ENCODE data around the gene APLF. TPM values are rescaled to one million over a fixed set of nuclear protein-coding genes. Genes with fewer than 3 reads are reported as not detected.
"Not testable (repeated sequence)": the region's sequence is repeated elsewhere in the genome, so short reads cannot be mapped to it uniquely, and the experiment has no call there.

APLF gene
- total RNA-seq, 8 experiments from 2014 or later, result 1.8 to 3.9 (median 3.0) TPM

DNA sequence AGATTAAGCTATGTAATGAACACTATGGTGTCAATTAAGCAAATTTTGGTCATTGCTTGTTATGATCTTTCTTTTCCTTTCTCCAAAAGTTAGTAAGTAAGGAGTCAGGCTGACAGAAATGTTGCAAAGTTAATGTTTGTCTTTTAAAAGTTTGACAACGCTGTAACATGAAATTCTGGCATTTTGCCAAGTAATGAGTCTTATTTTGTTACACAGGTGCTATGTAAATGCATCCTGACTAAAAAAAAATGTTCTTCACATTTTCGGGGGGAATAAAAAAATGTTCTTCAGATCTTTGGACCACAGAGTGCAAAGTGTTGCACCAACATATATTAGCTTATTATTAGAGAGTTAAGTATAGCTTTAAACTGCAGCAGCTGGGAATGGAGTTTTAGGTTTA lies 121.2 kb downstream of the APLF start:
- in situ Hi-C loops (cut with MboI; ENCODE audit: low pct_unique_long_range_greater_than_20kb in 2 of 9, low sequenced_read_pairs in 9 of 9, unreplicated experiment in 9 of 9), result loop anchor here in 3 of 9 experiments (25.0 kb wide), 1 partner anchor 101 kb away; no protein-coding TSS in a partner anchor
- Histone ChIP-seq H3K27ac (no peak overlapping the region), H3K4me1 (replicated peaks in 1 of 2) (no peaks in the 10 kb centered on the region), H3K4me3 (no peak overlapping the region)
- WGBS, 10 experiments, result 74 to 100% (median 93%) methylated on average over 1 to 2 of the region's 2 CpGs
- no peak for ATAC-seq (replicated peaks in 6 of 8)

DNA sequence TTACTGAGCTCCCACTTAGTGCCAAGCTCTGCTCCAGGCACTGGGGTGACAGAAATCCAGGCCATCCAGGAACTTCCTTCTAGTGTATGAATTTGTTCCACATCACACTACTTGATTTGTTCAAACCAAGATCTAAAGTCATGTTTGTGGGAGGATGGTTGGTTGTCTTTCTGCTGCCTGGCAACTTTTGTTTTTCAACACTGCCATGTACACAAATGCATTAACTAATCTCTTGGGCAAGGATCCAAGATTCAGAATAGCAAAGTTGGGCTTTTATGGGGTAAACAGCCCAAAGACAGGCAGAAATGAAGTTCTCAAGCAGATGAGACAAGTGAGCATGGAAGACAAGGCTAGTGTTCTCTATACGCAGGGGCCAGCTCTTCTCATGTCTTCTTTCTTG lies 122.6 kb downstream of the APLF start:
- no peak overlapping the region for H3K4me3 ChIP-seq
- ATAC-seq (replicated peaks in 6 of 8), result peak in 5 of 8 experiments; percentile 19 to 61 (median 32)
- 83 to 100% (median 100%) methylated on average over 1 of the region's 1 CpG; no CpG with 5 or more reads in 5 of the 10 experiments for WGBS, 10 experiments
- H3K27ac ChIP-seq, result no peak overlapping the region
- H3K4me1 ChIP-seq (replicated peaks in 1 of 2), result no peaks in the 10 kb centered on the region
- in situ Hi-C loops (cut with MboI; ENCODE audit: low pct_unique_long_range_greater_than_20kb in 2 of 9, low sequenced_read_pairs in 9 of 9, unreplicated experiment in 9 of 9), result loop anchor here in 3 of 9 experiments (25.0 kb wide), 1 partner anchor 103 kb away; no protein-coding TSS in a partner anchor

DNA sequence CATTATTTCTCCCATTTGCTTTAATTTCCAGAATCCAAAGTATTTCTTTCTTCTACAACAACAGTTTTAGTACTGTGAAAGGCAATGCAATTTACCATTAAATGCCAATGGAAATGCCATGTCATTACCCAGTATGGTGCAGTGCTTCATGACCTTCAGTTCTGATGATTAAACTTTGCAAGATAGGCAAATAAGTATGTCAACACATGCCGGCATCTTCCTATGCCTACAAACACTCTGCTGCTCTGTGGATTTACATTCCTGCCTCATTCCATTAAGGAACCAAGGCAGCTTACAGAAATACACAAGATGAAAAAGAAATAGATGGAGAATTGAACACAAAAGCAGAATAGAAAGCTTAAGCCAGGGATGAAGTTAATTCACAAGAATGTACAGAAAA lies 123.3 kb downstream of the APLF start:
- WGBS, 10 experiments, result 60 to 100% (median 100%) methylated on average over 1 of the region's 1 CpG; no CpG with 5 or more reads in 3 of the 10 experiments
- H3K4me3 ChIP-seq, result no peak overlapping the region
- no peak overlapping the region for H3K27ac ChIP-seq
- peak in 3 of 8 experiments; percentile 28 to 89 (median 55) for ATAC-seq (replicated peaks in 6 of 8)
- in situ Hi-C loops (cut with MboI; ENCODE audit: low pct_unique_long_range_greater_than_20kb in 2 of 9, low sequenced_read_pairs in 9 of 9, unreplicated experiment in 9 of 9), result loop anchor here in 3 of 9 experiments (25.0 kb wide), 1 partner anchor 103 kb away; no protein-coding TSS in a partner anchor
- no peaks in the 10 kb centered on the region for H3K4me1 ChIP-seq (replicated peaks in 1 of 2)

DNA sequence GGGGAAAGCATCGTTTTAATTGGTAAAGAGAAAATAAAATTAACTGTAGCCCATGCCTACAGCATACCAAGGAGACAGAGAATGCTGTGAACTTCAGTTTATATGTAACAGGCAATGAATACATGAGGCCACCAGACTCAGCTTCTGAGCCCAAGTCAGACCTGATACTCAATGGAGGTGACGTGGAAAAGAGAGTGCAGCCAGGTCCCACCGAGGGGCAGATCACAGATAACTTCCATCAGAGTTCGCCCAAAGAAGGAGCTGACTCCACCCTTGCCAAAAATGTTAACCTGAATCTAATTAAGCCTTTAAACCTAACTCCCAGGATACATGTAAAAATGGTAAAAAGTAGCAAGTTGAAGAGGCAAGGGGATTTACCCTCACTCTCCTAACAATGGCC lies 123.8 kb downstream of the APLF start:
- in situ Hi-C loops (cut with MboI; ENCODE audit: low pct_unique_long_range_greater_than_20kb in 2 of 9, low sequenced_read_pairs in 9 of 9, unreplicated experiment in 9 of 9), result loop anchor here in 3 of 9 experiments (25.0 kb wide), 1 partner anchor 104 kb away; no protein-coding TSS in a partner anchor
- Histone ChIP-seq H3K4me1 (replicated peaks in 1 of 2) (no peaks in the 10 kb centered on the region), H3K27ac (no peak overlapping the region), H3K4me3 (no peak overlapping the region)
- WGBS, 10 experiments, result 33 to 100% (median 64%) methylated on average over 1 to 4 of the region's 4 CpGs; no CpG with 5 or more reads in 3 of the 10 experiments
- ATAC-seq (replicated peaks in 6 of 8), result peak in 1 of 8 experiments; percentile 18

DNA sequence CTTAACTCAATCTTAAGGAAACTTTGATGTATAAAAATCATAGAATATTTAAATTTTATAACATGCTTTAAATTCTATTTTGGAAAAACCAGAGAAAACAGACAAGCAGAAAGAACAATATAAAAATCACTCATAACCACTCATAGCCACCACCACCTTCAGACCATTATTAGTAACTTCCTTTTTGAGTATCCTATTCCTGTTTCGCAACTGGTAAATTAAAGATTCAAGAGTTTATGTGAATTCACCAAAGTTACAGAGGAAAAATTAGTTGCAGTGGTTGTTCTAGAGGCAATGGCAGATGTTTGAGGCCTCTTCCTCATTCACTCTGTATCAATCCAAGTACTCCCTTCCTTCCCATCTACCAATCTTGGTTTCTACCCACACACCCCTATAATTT lies 126.7 kb downstream of the APLF start:
- no peak for ATAC-seq (replicated peaks in 6 of 8)
- Histone ChIP-seq H3K27ac (no peak overlapping the region), H3K4me1 (replicated peaks in 1 of 2) (no peaks in the 10 kb centered on the region), H3K4me3 (no peak overlapping the region)
- 86 to 100% (median 96%) methylated on average over 1 of the region's 1 CpG; no CpG with 5 or more reads in 2 of the 10 experiments for WGBS, 10 experiments
- in situ Hi-C loops (cut with MboI; ENCODE audit: low pct_unique_long_range_greater_than_20kb in 2 of 9, low sequenced_read_pairs in 9 of 9, unreplicated experiment in 9 of 9), result loop anchor here in 3 of 9 experiments (25.0 kb wide), 1 partner anchor 107 kb away; no protein-coding TSS in a partner anchor

DNA sequence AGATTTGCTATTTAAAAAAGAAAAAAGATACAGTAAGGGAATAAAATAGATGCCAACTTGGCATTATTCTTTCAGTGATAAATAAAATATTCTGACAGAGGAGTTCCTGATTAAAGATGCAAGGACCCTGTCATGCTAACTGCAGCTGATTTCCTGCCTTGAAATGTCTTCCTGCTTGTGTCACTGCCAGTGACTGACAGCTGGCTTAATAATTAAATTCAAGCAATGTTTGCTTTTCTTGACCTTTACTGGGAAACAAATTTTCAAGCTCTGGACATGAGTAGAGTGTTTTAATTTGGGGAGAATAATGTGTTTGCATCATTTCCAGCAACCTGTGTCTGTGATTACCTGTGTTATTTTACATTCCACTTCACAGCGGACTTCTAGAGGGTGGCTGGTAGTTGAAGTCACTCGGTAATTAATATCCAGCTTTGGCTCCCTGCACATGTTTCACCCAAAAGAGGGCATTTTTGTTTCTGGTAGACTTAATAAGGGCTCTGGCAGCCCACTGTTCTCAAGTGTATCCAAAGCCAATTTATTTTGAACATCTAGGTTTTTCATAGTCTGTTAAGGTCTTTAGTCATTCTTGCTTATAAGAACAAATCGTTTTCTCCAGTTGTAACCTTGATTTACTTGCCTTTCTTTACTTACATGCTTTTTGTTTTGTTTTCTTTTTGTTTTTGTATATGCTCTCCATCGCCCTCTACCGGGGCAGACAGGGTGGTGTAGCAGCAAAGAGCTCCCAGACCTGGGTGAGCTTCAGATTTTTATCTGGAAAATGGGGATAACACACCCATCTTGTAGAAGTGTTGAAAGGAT lies 127.5 kb downstream of the APLF start:
- Histone ChIP-seq H3K4me3 (no peak overlapping the region), H3K27ac (no peak overlapping the region), H3K4me1 (replicated peaks in 1 of 2) (no peaks in the 10 kb centered on the region)
- in situ Hi-C loops (cut with MboI; ENCODE audit: low pct_unique_long_range_greater_than_20kb in 2 of 9, low sequenced_read_pairs in 9 of 9, unreplicated experiment in 9 of 9), result loop anchor here in 3 of 9 experiments (25.0 kb wide), 1 partner anchor 108 kb away; no protein-coding TSS in a partner anchor
- WGBS, 10 experiments, result 0 to 83% (median 26%) methylated on average over 2 to 5 of the region's 5 CpGs
- peak in 3 of 8 experiments; percentile 56 to 61 (median 57) for ATAC-seq (replicated peaks in 6 of 8)

DNA sequence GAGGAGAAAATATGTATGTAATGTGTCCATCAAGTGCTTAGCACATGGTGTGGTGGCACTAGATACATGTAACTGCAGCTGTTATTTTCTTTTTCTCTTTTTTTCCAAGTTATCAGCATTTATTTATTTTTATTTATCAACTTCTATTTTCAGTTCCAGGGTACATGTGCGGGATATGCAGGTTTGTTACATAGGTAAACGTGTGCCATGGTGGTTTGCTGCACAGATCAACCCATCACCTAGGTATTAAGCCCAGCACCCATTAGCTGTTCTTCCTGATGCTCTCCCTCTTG lies 128.1 kb downstream of the APLF start:
- not testable (repeated sequence) for H3K27ac ChIP-seq; ATAC-seq (replicated peaks in 6 of 8); H3K4me3 ChIP-seq; H3K4me1 ChIP-seq (replicated peaks in 1 of 2)
- WGBS, 10 experiments, result 0 to 100% (median 73%) methylated on average over 1 to 2 of the region's 2 CpGs; no CpG with 5 or more reads in 4 of the 10 experiments
- in situ Hi-C loops (cut with MboI; ENCODE audit: low pct_unique_long_range_greater_than_20kb in 2 of 9, low sequenced_read_pairs in 9 of 9, unreplicated experiment in 9 of 9), result loop anchor here in 3 of 9 experiments (25.0 kb wide), 1 partner anchor 108 kb away; no protein-coding TSS in a partner anchor

DNA sequence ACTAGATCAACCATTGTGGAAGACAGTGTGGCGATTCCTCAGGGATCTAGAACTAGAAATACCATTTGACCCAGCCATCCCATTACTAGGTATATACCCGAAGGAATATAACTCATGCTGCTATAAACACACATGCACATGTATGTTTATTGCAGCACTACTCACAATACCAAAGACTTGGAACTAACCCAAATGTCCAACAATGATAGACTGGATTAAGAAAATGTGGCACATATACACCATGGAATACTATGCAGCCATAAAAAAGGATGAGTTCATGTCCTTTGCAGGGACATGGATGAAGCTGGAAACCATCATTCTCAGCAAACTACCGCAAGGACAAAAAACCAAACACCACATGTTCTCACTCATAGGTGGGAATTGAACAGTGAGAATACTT lies 133.1 kb downstream of the APLF start:
- H3K4me3 ChIP-seq; in situ Hi-C loops (cut with MboI; ENCODE audit: low pct_unique_long_range_greater_than_20kb in 2 of 9, low sequenced_read_pairs in 9 of 9, unreplicated experiment in 9 of 9); H3K4me1 ChIP-seq (replicated peaks in 1 of 2); ATAC-seq (replicated peaks in 6 of 8); H3K27ac ChIP-seq: not testable (repeated sequence)
- 80 to 100% (median 80%) methylated on average over 1 of the region's 3 CpGs; no CpG with 5 or more reads in 7 of the 10 experiments for WGBS, 10 experiments

DNA sequence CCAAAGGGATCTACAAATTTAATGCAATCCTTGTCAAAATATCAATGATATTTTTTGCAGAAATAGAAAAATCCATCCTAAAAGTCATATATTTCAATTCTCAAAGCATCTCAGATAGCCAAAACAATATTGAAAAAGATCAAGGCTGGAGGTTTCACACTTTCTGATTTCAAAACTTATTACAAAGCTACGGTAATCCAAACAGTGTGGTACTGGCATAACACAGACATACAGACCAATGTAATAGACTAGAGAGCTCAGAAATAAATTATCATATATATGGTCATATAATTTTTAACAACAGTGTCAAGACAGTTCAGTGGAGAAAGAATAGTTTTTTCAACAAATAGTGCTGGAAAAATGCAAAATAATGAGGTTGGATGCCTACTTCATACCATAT lies 135.7 kb downstream of the APLF start:
- 45 to 100% (median 86%) methylated on average over 1 of the region's 1 CpG; no CpG with 5 or more reads in 3 of the 10 experiments for WGBS, 10 experiments
- H3K4me1 ChIP-seq (replicated peaks in 1 of 2), result no peaks in the 10 kb centered on the region
- no peak overlapping the region for H3K27ac ChIP-seq
- ATAC-seq (replicated peaks in 6 of 8), result no peak
- no peak overlapping the region for H3K4me3 ChIP-seq
- in situ Hi-C loops (cut with MboI; ENCODE audit: low pct_unique_long_range_greater_than_20kb in 2 of 9, low sequenced_read_pairs in 9 of 9, unreplicated experiment in 9 of 9), result no loop called here

DNA sequence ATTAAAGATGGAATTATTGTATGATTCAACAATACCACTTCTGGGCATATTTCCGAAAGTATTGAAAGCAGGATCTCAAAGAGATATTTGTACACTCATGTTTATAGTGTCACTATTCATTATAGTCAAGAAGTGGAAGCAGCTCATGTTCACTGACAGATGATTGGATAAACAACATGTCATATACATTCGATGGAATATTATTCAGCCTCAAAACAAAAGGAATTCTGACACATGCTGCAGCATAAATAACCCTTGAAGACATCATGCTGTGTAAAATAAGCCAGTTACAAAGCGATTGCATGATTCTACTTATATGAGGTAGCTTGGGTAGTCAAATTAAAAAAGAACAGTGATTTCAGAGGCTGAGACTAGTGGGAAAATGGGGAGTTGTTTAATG lies 136.7 kb downstream of the APLF start:
- no peak for ATAC-seq (replicated peaks in 6 of 8)
- WGBS, 10 experiments, result 59 to 87% (median 75%) methylated on average over 2 to 3 of the region's 3 CpGs
- H3K27ac ChIP-seq, result no peak overlapping the region
- no peaks in the 10 kb centered on the region for H3K4me1 ChIP-seq (replicated peaks in 1 of 2)
- in situ Hi-C loops (cut with MboI; ENCODE audit: low pct_unique_long_range_greater_than_20kb in 2 of 9, low sequenced_read_pairs in 9 of 9, unreplicated experiment in 9 of 9), result no loop called here
- H3K4me3 ChIP-seq, result no peak overlapping the region

DNA sequence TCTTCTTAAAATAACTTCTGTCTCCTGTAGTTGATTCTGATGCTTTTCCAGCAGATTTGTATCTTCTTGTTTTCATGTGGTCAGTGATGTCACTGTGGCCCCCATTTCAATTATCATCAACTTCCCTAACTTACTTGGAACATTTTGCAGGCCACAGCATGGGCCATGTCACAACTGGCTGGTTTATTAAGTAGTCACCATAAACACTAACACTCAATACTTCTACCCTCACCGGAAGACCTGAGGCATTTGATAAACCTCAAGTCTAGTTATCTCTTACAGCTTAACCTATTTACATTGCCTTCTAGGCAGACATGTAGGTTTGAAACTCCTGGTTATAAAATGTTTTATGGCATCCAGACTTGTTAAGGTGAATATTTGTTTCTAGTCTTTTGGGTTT lies 138.6 kb downstream of the APLF start:
- Histone ChIP-seq H3K4me1 (replicated peaks in 1 of 2) (no peaks in the 10 kb centered on the region), H3K27ac (no peak overlapping the region), H3K4me3 (no peak overlapping the region)
- no peak for ATAC-seq (replicated peaks in 6 of 8)
- in situ Hi-C loops (cut with MboI; ENCODE audit: low pct_unique_long_range_greater_than_20kb in 2 of 9, low sequenced_read_pairs in 9 of 9, unreplicated experiment in 9 of 9), result no loop called here
- WGBS, 10 experiments, result 38 to 100% (median 90%) methylated on average over 1 of the region's 1 CpG; no CpG with 5 or more reads in 3 of the 10 experiments

DNA sequence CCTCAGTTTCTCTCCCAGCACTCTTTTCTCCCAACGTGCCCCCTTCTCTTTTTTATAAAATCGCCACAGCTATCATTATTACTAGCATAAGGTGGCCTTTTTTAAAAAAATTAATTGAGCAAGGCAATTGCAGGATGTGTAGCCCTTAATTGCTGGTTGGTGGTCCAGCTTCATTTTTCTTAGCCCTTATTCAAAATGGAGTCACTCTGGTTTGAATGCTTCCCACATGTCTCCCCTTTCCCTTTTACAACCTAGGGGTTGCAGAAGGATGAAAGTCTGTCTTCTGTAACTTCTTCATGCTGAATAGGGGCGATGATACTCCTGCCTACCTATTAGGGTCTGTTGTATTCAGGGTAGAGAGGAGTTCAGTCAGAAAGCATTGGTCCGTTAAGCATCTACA lies 139.4 kb downstream of the APLF start:
- in situ Hi-C loops (cut with MboI; ENCODE audit: low pct_unique_long_range_greater_than_20kb in 2 of 9, low sequenced_read_pairs in 9 of 9, unreplicated experiment in 9 of 9), result no loop called here
- Histone ChIP-seq H3K27ac (no peak overlapping the region), H3K4me3 (no peak overlapping the region), H3K4me1 (replicated peaks in 1 of 2) (no peaks in the 10 kb centered on the region)
- WGBS, 10 experiments, result 0 to 82% (median 55%) methylated on average over 1 to 4 of the region's 4 CpGs; no CpG with 5 or more reads in 2 of the 10 experiments
- no peak for ATAC-seq (replicated peaks in 6 of 8)

DNA sequence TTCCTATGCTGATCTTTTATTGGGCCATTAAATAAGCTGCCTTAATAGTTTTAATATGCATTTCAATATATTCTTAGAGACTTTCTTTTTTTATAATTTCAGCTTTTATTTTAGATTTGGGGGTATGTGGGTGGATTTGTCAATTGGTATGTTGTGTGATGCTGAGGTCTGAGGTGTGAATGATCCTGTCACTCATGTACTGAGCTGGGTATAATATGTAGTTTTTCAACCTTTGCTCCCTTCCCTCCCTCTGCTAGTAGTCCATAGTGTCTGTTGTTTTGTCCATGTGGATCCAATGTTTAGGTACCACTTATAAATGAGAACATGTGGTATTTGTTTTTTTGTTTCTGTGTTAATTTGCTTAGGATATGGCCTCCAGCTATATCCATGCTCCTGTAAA lies 140.5 kb downstream of the APLF start:
- Histone ChIP-seq H3K4me3 (no peak overlapping the region), H3K27ac (no peak overlapping the region), H3K4me1 (replicated peaks in 1 of 2) (no peaks in the 10 kb centered on the region)
- in situ Hi-C loops (cut with MboI; ENCODE audit: low pct_unique_long_range_greater_than_20kb in 2 of 9, low sequenced_read_pairs in 9 of 9, unreplicated experiment in 9 of 9), result no loop called here
- no peak for ATAC-seq (replicated peaks in 6 of 8)

All from motor neuron (in vitro differentiated cells).